ENCODE data around the gene C2CD4C.
"Not testable (repeated sequence)": the region's sequence is repeated elsewhere in the genome, so short reads cannot be mapped to it uniquely, and the experiment has no call there.

The C2CD4C gene

GRCh38 chr19:362154-362553 is 46.8 kb downstream of the C2CD4C start:
- no peak for DNase-seq

GRCh38 chr19:359653-359925 is 49.4 kb downstream of the C2CD4C start:
- DNase-seq = no peak

- DNase-seq = not testable (repeated sequence)
These were observed 53.4 kb downstream of the C2CD4C start for GRCh38 chr19:355536-355935.

Measured in activated CD4-positive, alpha-beta T cell treated with anti-CD3 and anti-CD28 coated beads, Interleukin-2, Interleukin-6, amounts not matched to agents 100 ng/mL and 50 ng/mL, durations not matched to agents 16 hours and 8 hours (primary cell).